ENCODE measurements around the gene GRID1. TPM values are rescaled to one million over a fixed set of nuclear protein-coding genes. Genes with fewer than 3 reads are reported as not detected.

GRID1 gene
- total and polyA plus RNA-seq, 10 donors: 0.06 to 0.42 (median 0.15) TPM; not detected in 4

DNA sequence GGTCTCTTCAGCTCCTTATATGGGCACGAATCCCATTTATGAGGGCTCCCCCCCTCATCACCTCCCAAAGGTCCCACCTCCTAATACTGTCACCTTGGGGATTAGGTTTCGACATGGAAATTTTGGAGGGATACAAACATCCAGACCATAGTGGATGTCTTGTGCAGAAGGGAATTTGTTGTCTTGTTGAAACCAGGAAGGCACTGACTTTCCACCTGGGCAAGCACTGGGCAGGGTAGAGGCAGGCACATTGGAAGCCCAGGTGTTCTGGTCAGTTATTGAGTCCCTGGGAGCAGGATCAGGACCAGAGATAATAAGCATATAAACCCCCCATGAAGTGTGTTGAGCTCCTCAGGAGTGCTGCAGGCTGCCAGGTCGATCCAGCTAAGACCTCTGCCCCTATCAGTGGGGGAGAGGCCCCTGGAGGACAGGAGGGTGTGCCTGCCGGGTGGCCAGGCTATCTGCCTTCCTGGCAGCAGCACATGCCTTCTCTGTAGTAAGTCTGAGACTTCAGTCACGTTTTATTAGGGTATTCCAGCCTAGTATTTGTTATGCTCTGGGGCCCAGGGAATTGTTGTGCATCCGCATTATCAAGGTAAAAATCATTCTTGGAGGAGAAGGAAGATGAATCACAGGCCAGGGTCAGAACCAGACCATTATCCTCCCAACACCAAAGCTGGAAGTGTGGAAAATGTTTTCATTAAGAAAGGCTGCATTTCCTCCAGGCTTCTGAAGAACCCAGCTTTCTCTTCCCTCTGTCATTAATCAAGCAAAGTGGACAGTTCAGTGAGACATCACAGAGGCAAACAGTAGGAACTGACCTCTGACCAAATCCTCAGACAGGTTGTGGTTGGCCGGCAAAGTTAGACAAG lies 503.1 kb downstream of the GRID1 start:
- no peaks in the 10 kb centered on the region for H3K4me1 ChIP-seq
- DNase-seq: no peak
- H3K4me3 ChIP-seq: no peak overlapping the region
- H3K9me3 ChIP-seq: no peaks in the 10 kb centered on the region
- H3K36me3 ChIP-seq: no peaks in the 10 kb centered on the region
- no peak overlapping the region for H3K27ac ChIP-seq
- intact Hi-C loops (cut with DNase I; ENCODE audit: low total_unique reads): no loop called here
- no peak for TF ChIP-seq POLR2A (IDR thresholded peaks at IDR 0.05)
- no peak for TF ChIP-seq POLR2AphosphoS5 (IDR thresholded peaks at IDR 0.05)
- TF ChIP-seq CTCF (IDR thresholded peaks at IDR 0.05 in 8 of 11, conservative IDR thresholded peaks at IDR 0.05 in 3 of 11): no peak
- H3K27me3 ChIP-seq (replicated peaks in 1 of 7): peaks cover 0 to 36% (median 0%) of the 10 kb centered on the region in 7 donors
- 64 to 79% (median 71%) methylated on average over 6 to 7 of the region's 7 CpGs for WGBS, 5 donors

DNA sequence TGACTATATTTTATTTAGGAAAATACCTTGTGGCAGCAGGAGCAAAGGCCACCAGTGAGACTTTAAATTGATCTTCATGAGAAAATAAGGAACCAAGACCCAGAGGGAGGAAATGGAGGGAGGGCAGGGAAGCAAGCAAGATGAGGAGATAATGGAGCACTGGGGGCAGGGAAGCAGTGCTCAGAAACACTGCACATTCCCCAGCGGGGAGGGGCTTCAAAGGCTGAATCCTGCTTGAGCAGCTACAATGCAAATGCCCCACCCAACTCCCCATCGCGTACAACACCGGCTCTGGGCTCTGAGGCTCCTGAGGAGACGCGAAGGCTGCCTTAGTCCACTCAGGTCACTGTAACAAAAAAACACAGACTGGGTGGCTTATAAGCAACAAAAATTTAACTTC lies 503.8 kb downstream of the GRID1 start:
- no peaks in the 10 kb centered on the region for H3K9me3 ChIP-seq
- H3K4me1 ChIP-seq: no peaks in the 10 kb centered on the region
- H3K27me3 ChIP-seq (replicated peaks in 1 of 7): peaks cover 0 to 29% (median 0%) of the 10 kb centered on the region in 7 donors
- no peak for DNase-seq
- H3K27ac ChIP-seq: no peak overlapping the region
- H3K36me3 ChIP-seq: no peaks in the 10 kb centered on the region
- 40 to 52% (median 48%) methylated on average over 6 of the region's 6 CpGs for WGBS, 5 donors
- H3K4me3 ChIP-seq: no peak overlapping the region
- intact Hi-C loops (cut with DNase I; ENCODE audit: low total_unique reads): no loop called here
- TF ChIP-seq CTCF (IDR thresholded peaks at IDR 0.05 in 8 of 11, conservative IDR thresholded peaks at IDR 0.05 in 3 of 11) (no peak), POLR2A (IDR thresholded peaks at IDR 0.05) (no peak), POLR2AphosphoS5 (IDR thresholded peaks at IDR 0.05) (no peak)

DNA sequence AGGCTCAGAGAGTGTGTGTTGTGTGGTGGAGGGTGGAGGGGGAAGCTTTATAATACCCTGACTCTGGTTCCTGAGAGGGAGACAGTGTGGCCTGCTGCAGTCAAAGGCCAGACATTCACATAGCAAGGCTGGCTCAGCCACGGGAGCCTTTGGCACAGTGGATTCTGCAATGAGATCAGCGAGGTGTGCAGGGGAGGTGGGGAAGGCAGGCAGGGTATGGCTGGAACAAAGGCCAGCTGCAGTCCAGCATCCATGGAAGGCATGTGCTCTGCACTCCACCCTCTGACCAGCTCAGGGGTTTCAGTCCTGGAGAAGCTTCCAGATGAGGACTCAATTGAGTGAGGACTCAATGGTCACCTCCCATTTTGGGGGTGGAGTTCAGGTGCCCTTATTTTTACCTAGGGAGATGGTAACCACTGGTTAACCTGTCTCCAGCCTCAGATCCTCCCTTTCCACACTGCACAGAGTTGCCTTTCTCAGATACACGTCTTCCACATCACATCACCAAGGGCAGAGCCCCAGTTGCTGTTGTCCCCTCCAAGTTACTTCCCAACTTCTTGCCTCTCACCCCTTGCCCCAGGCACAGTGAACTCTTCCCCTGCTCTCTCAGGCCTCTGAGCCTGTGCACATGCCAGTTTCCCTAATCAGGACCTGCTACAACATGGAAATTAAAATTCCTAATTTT lies 504.9 kb downstream of the GRID1 start:
- Histone ChIP-seq H3K36me3 (no peaks in the 10 kb centered on the region), H3K27ac (no peak overlapping the region), H3K27me3 (replicated peaks in 1 of 7) (peaks cover 0 to 21% (median 0%) of the 10 kb centered on the region in 7 donors), H3K9me3 (no peaks in the 10 kb centered on the region), H3K4me1 (no peaks in the 10 kb centered on the region), H3K4me3 (no peak overlapping the region)
- DNase-seq: no peak
- TF ChIP-seq POLR2AphosphoS5 (IDR thresholded peaks at IDR 0.05): no peak
- TF ChIP-seq CTCF (IDR thresholded peaks at IDR 0.05 in 8 of 11, conservative IDR thresholded peaks at IDR 0.05 in 3 of 11): no peak
- no peak for TF ChIP-seq POLR2A (IDR thresholded peaks at IDR 0.05)
- intact Hi-C loops (cut with DNase I; ENCODE audit: low total_unique reads): no loop called here
- 60 to 88% (median 73%) methylated on average over 3 of the region's 3 CpGs for WGBS, 5 donors

- Histone ChIP-seq H3K27ac (no peak overlapping the region), H3K9me3 (no peaks in the 10 kb centered on the region), H3K4me3 (no peak overlapping the region), H3K27me3 (replicated peaks in 1 of 7) (peaks cover 0 to 21% (median 0%) of the 10 kb centered on the region in 7 donors), H3K4me1 (no peaks in the 10 kb centered on the region), H3K36me3 (no peaks in the 10 kb centered on the region)
- DNase-seq: no peak
- WGBS, 5 donors: 74 to 93% (median 83%) methylated on average over 2 of the region's 2 CpGs
- TF ChIP-seq CTCF (IDR thresholded peaks at IDR 0.05 in 8 of 11, conservative IDR thresholded peaks at IDR 0.05 in 3 of 11): no peak
- TF ChIP-seq POLR2AphosphoS5 (IDR thresholded peaks at IDR 0.05): no peak
- no peak for TF ChIP-seq POLR2A (IDR thresholded peaks at IDR 0.05)
- intact Hi-C loops (cut with DNase I; ENCODE audit: low total_unique reads): no loop called here
Measured at GRCh38 chr10:85859859-85860258, 506.7 kb downstream of the GRID1 start.
